HCEC 1CT (cell line): Measurements from ENCODE around the gene CDH13.

Experiments used
- DNase-seq: peaks from one replicate; pipeline ENCODE4 v3.0.0-alpha.2; 2017

Gene CDH13

GRCh38 chr16:83472776-83473501 is 846.2 kb downstream of the CDH13 start:
- peak; percentile 46 for DNase-seq

GRCh38 chr16:83473926-83474650 is 847.3 kb downstream of the CDH13 start:
- DNase-seq: no peak

GRCh38 chr16:83475108-83475507 is 848.3 kb downstream of the CDH13 start:
- DNase-seq: no peak

DNA sequence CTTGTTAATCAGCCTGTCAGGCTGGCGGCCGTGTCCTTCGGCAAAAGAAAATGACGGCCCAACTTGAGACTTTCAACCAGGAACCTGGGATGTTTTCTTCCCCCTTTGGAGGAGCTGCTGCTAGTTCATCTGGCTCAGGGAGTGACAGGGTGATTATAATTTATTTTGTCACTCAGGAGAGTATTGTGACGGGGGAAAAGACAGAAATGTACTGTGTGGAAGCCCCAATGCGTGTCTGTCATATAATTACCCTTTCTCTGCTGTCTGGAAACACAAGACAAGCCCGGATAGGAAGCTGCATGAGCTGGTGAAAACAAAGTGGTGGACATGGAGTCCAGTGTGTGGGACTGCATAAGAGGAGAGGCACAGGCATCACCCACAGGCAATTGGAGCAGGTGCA is 854.8 kb downstream of the CDH13 start:
- DNase-seq: no peak

DNA sequence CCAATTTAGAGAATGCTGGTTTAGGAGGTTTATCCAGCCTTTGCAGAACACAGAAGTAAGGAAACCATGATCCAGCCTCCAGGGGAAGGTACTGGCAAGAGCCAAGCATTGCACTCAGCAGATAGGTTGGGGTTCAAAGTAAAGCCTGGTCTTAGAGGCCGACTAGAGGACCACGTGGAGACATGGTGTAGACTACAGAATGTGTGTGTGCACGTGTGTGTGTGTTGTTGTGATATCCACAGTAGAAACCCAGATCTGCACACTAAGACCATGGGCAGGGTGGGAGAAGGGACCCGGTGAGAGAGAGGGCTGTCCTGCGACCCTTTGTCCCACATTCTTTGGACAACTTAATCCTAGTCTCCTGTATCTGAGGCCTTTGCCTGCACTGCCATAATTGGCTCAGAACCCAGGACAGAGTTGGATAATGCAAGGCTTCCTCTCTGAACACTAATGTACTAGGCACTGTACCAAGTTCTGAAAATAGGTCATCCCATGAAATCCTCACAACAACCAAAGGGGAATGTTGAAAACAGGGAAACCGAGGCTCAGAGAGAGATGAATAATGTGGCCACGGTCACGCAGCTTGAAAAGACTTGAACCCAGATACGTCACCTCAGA is 855.9 kb downstream of the CDH13 start:
- no peak for DNase-seq

- no peak for DNase-seq
Measured at GRCh38 chr16:83490073-83490472, 863.3 kb downstream of the CDH13 start.

- no peak for DNase-seq
Measured at GRCh38 chr16:83494459-83494858, 867.7 kb downstream of the CDH13 start.

GRCh38 chr16:83501481-83501880 is 874.7 kb downstream of the CDH13 start:
- DNase-seq: peak; percentile 27

GRCh38 chr16:83508295-83508694 is 881.5 kb downstream of the CDH13 start:
- no peak for DNase-seq

- no peak for DNase-seq
Measured at GRCh38 chr16:83509316-83509715, 882.5 kb downstream of the CDH13 start.

- no peak for DNase-seq
Measured at GRCh38 chr16:83510906-83511305, 884.1 kb downstream of the CDH13 start.

- DNase-seq: peak; percentile 88
Measured at GRCh38 chr16:83513008-83513755, 886.4 kb downstream of the CDH13 start.

DNA sequence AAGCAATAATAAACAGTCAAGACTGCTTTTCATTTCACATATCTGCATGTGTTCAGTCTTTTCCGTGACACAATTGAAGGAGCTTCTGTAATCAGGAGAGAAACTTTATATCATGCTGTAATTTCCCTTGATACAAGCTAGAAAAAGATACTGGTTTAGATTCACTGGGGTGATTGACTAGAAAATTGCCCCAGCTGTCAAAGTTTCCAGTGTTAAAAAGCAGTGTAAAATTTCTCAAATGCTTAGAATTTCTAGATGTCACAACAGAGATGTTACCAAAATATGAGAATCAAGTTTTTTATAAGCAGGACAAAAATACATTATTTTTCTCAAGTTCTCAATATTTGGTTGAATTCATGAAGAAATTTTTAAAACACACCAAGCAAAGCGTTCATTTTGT is 888.6 kb downstream of the CDH13 start:
- no peak for DNase-seq

DNA sequence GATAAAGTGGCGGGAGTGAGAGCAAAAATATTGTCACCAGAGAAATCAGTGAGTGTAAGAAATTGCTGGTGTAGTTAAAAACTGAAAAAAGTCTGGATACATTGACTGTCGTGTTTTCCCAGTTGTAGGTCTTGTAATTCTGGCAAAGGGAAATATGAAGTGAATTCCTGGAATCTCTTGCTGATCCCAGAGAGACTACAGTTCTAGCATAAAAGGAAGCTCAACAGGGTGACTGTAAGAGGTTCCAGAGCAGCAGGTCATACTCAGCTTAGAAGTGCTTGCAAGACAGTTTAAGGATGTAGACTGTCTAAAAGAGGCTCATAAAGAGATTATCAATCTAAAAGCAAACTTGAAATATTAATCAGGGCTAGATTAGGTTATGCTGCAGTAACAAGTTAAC is 890.2 kb downstream of the CDH13 start:
- no peak for DNase-seq

GRCh38 chr16:83517398-83517797 is 890.6 kb downstream of the CDH13 start:
- DNase-seq: no peak

- no peak for DNase-seq
Measured at GRCh38 chr16:83520596-83520995, 893.8 kb downstream of the CDH13 start.

DNA sequence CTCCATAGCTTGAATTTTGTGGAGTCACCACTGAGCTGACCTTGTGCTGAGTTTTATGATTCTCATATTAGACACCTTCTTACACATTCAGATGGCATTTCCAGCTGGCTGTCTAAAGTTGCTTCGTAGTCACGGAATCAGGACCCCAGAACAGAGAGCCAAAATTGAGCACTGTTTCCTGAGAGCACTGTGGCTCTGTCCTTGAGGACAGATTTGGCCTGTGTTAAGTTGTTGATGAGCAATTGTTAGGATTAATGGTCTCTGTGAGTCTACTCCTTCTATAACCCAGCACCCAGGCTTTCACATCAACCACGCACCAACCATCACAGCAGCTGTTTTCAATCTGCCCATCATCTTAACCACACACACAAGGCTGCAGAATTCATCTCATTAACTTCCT is 903.5 kb downstream of the CDH13 start:
- DNase-seq: peak; percentile 91

GRCh38 chr16:83532634-83533033 is 905.9 kb downstream of the CDH13 start:
- DNase-seq: no peak

- DNase-seq: peak; percentile 52
Measured at GRCh38 chr16:83533193-83533592, 906.4 kb downstream of the CDH13 start.

DNA sequence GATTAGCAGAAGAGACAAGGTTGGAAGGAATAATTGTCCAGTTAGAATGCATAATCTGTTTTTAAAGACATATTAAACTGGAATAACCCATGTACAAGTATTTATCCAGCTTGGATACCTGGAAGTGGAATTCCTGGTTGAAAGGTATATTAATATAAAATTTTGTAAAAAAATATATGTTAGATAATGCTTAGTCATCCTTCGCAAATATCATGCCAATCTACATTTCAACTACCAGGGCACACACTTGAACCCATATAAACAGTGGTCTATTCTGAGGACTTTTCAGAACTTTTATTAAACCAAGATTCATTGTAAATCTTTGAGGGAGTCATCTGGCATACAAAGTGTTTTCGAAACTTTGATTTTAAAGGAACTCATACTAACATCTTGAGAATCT is 911.9 kb downstream of the CDH13 start:
- no peak for DNase-seq

- DNase-seq: no peak
Measured at GRCh38 chr16:83539736-83540490, 913.1 kb downstream of the CDH13 start.

GRCh38 chr16:83541231-83541630 is 914.5 kb downstream of the CDH13 start:
- DNase-seq: no peak

DNA sequence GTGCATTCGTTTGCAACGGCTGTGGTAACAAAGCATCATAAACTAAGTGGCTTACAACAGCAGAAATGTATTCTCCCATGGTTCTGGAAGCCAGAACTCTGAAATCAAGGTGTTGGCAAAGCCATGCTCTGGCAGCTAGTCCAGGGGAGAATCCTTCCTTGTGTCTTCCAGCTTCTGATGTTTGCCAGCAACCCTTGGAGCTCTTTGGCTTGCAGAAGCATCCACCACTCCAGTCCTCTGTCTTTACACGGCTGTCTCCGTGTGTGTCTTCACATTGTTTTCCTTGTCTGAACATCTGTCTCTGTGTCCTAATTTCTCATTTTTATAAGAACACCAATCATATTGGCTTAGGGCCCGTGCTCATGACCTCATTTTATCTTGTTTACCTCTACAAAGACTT is 915.7 kb downstream of the CDH13 start:
- DNase-seq: no peak
